ENCODE data around the gene PCDHB11. TPM values are rescaled to one million over a fixed set of nuclear protein-coding genes. Genes with fewer than 3 reads are reported as not detected.

PCDHB11 gene
- total RNA-seq: under 0.01 and 0.15 TPM in 2 replicates

DNA sequence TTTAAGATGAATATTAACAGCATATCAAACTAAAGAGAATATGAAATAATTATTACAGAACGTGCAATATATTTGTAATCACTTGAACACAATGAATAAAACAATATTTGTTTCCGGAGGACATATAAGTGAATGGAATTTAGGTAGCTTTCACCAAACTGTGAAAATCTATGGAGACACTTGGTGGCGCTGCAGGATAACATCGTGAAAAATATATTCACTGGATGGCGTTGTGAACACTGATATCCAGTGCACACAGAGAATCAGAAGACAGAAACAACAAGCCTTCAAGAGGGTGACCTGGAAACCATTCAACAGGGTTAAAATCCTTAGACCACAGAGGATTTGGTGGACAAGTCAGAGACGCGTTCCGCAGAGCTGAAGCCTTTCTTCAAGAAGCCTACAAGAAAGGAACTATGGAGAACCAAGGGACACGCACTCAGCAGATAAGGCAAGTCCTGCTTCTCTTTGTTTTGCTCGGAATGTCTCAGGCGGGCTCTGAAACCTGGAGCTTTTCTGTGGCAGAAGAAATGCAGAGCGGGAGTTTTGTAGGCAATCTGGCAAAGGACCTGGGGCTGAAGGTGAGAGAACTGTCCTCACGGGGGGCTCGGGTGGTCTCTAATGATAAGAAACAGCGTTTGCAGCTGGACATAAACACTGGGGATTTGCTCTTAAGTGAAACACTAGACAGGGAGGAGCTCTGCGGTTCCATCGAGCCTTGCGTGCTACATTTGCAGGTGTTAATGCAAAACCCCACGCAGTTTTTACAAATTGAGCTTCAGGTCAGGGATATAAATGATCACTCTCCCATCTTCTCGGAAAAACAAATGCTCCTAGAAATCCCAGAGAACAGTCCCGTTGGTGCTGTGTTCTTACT is at the start of gene PCDHB11:
PCDHB11 (plus strand) TSS at position 269 of the 877 bp plus-strand sequence; CDS start at position 417, 148 bp downstream.

DNA sequence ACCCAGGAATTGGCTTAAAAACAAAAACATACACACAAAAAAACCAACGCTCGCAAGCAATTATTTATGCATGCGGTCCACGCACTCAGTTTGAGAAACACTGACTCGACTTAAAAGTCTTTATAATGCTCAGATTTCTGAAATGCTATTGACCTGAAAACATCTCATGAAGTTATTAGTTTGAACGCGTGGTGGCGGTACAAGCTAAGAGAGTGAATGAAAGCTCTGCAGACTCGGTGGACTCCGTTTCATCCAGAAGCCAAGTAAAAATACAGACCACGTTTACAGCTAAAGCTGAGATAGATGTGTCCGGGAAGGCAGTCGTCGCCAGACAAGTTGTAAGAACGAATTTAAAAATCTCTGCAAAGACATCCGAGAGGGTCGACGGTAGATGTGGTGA is 49.6 kb upstream of the PCDHB11 start, which contains the start of gene PCDHB6:
PCDHB6 (plus strand) TSS at position 246 of the 400 bp plus-strand sequence. CDS start 201 bp downstream, outside the sequence.

DNA sequence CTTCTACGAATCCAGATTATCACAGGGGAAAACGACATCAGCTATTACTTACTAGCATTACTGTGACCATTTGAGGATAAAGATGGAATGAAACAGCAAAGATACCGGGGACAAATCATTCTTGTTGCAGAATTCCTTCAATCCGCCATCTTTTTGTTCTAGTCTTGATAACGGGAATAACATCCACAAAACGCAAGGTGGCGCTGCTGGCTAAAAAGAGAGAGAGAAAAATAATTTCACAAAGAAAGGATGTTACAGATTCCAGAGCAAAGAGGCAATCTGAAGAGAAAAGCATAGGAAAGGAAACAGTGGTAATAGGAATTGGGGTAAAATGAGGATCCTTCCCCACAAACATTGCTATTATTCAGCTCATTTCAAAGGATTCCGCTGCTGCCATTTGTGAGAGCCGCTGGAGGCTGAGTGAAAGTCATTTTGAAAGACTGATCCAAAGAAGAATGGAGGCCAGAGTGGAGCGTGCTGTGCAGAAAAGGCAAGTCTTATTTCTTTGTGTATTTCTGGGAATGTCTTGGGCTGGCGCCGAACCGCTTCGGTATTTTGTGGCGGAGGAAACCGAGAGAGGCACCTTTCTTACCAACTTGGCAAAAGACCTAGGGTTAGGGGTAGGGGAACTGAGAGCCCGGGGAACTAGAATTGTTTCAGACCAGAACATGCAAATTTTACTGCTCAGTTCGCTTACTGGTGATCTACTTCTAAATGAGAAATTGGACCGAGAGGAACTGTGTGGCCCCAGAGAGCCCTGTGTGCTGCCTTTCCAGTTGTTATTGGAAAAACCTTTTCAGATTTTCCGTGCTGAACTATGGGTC is 26.8 kb upstream of the PCDHB11 start, which contains the start of gene PCDHB7:
PCDHB7 (plus strand) TSS at position 264 of the 824 bp plus-strand sequence; CDS start at position 456, 192 bp downstream.

DNA sequence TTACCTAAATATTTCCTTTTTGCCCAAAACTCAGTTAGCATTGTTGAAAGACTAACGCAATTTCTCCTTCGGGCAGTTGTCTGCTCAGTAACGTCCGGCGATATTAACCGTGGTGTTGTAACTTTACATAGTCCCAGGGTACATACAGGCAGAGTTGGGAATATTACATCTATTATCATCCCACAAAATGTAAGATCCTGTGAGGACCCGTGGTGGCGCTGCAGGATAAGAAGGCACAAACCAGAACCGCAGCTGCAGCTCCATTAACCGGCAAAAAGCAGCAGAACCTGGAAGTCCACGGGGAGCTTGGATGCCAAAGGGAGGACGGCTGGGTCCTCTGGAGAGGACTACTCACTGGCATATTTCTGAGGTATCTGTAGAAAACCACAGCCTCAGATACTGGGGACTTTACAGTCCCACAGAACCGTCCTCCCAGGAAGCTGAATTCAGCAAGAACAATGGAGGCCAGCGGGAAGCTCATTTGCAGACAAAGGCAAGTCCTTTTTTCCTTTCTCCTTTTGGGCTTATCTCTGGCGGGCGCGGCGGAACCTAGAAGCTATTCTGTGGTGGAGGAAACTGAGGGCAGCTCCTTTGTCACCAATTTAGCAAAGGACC is 21.7 kb upstream of the PCDHB11 start, which contains the start of gene PCDHB8:
PCDHB8 (plus strand) TSS at position 214 of the 615 bp plus-strand sequence; CDS start at position 459, 245 bp downstream.

DNA sequence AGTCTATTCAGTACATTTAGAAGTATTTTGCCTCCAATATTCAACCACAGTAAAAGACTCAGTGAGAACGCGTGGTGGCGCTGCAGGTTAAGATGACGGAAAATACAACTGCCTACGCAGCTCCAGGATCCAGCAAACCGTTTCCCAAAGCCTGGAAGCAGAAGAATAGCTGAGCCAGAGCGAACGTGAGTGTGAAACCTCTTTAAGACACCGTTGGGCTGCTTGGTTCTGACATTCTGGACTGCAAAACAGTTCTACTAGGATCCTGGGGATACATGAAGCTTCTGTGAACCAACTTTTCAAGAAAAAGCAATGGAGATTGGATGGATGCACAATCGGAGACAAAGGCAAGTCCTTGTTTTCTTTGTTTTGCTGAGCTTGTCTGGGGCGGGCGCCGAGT is 17.2 kb upstream of the PCDHB11 start, which contains the start of gene PCDHB16:
PCDHB16 (plus strand) TSS at position 140 of the 400 bp plus-strand sequence; CDS start at position 313, 173 bp downstream.

DNA sequence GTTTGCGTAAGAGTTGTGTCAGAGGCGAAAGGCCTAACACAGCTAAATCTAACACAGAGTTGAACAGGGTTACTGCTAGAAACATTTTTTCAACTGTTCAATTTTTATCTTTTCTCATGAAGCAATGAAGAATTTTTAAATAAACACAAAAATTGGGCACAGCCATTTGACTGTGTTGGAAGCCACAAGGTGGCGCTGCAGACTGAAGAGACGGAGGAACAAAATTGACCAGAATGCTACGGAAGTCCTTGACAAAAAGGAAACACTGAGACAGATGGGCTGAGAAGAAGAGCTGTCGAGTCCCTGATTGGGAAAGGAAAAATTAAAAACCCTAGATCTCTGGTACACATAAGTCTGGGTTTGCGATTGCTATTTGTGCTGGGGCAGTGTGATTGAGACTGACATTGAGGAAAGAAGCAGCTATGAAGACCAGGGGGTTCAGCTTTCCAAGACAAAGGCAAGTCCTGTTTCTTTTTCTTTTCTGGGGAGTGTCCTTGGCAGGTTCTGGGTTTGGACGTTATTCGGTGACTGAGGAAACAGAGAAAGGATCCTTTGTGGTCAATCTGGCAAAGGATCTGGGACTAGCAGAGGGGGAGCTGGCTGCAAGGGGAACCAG is 12.4 kb upstream of the PCDHB11 start, which contains the start of gene PCDHB9:
PCDHB9 (plus strand) TSS at position 265 of the 616 bp plus-strand sequence; CDS start at position 423, 158 bp downstream.

DNA sequence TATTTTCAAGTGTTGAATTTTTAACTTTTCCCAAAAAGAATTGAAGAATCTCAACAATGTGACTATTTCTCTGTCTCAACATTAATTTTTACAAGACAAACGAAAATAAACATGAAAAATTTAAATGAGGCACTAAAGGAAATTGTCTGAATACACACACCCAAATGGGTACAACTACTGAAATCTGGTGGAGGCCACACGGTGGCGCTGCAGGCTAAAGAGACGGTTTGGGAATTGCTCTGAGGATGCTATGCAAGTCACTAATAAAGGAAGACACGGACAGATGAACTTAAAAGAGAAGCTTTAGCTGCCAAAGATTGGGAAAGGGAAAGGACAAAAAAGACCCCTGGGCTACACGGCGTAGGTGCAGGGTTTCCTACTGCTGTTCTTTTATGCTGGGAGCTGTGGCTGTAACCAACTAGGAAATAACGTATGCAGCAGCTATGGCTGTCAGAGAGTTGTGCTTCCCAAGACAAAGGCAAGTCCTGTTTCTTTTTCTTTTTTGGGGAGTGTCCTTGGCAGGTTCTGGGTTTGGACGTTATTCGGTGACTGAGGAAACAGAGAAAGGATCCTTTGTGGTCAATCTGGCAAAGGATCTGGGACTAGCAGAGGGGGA is 7.2 kb upstream of the PCDHB11 start, which contains the start of gene PCDHB10:
PCDHB10 (plus strand) TSS at position 244 of the 616 bp plus-strand sequence; CDS start at position 444, 200 bp downstream.

DNA sequence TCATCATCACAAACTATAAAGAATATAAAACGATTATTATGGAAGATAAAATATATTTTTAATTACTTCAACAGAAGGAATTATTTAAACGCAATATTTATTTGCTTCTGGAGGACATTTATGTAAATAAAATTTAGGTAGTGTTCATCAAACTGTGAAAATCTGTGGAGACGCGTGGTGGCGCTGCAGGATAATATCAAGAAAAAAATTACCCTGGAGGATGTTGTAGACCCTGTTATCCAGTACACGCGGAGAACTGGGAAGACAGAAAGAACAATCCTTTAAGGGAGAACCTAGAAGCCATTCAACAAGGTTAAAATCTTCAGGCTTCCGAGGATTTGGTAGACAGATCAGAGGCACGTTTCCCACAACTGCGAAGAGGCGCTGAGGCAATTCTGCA is 9.1 kb downstream of the PCDHB11 start, which contains the start of gene PCDHB12:
PCDHB12 (plus strand) TSS at position 242 of the 400 bp plus-strand sequence. CDS start 189 bp downstream, outside the sequence.

DNA sequence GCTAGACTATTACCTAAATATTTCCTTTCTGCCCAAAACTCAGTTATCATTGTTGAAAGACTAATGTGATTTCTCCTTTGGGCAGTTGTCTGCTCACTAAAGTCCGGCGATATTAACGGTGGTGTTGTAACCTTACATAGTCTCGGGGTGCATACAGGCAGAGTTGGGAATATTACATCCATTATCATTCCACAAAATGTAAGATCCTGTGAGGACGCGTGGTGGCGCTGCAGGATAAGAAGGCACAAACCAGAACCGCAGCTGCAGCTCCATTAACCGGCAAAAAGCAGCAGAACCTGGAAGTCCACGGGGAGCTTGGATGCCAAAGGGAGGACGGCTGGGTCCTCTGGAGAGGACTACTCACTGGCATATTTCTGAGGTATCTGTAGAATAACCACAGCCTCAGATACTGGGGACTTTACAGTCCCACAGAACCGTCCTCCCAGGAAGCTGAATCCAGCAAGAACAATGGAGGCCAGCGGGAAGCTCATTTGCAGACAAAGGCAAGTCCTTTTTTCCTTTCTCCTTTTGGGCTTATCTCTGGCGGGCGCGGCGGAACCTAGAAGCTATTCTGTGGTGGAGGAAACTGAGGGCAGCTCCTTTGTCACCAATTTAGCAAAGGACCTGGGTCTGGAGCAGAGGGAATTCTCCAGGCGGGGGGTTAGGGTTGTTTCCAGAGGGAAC is 14.4 kb downstream of the PCDHB11 start, which contains the start of gene PCDHB13:
PCDHB13 (plus strand) TSS at position 264 of the 684 bp plus-strand sequence; CDS start at position 469, 205 bp downstream.

DNA sequence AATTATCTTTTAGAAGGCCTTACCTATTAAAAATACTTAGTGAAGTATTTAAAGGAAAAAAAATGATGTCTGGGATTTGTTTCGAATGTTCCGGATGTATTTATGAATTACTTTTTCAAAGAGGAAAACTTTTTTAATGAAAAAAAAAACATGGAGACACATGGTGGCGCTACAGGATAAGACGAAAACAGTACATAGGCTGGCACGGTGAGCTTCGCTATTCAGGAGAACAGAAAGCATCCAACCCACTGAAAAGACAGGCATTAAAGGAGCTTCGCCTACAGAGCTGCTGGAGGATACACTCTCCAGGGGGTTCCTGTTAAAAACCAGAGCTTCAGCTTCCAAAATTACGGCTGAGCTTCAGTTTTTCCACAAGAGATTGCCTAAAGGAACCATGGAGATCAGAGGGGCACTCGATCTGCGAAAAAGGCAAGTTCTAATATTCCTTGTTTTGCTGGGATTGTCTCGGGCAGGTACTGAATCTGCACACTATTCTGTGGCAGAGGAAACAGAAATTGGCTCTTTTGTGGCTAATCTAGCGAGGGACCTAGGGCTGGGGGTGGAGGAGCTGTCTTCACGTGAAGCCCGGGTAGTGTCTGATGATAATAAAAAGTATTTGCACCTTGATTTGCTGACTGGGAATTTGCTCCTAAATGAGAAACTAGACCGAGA is 23.8 kb downstream of the PCDHB11 start, which contains the start of gene PCDHB14:
PCDHB14 (plus strand) TSS at position 232 of the 672 bp plus-strand sequence; CDS start at position 395, 163 bp downstream.

DNA sequence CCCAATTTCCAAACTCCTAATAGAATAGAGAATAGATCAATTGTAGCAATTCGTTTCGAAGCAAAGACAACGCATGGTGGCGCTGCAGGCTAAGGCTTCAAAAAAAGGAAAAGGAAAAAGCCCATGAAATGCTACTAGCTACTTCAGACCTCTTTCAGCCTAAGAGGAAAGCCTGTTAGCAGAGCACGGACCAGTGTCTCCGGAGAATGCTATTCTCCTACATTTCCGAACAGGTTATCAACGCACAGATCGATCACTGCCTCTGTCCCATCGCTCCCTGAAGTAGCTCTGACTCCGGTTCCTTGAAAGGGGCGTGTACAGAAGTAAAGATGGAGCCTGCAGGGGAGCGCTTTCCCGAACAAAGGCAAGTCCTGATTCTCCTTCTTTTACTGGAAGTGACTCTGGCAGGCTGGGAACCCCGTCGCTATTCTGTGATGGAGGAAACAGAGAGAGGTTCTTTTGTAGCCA is 45.9 kb downstream of the PCDHB11 start, which contains the start of gene PCDHB15:
PCDHB15 (plus strand) TSS at position 146 of the 468 bp plus-strand sequence; CDS start at position 330, 184 bp downstream.

Other genes with a start within 250 kb of the PCDHB11 start
- under 0.01 and 0.30 TPM in 2 replicates for gene PCDHAC2, start 233.2 kb upstream of the PCDHB11 start, total RNA-seq
- gene PCDHB1, start 148.3 kb upstream of the PCDHB11 start, total RNA-seq: not detected in 2 replicates
- under 0.01 and 0.32 TPM in 2 replicates for gene PCDHB2, start 105.0 kb upstream of the PCDHB11 start, total RNA-seq
- gene PCDHB3, start 99.2 kb upstream of the PCDHB11 start, total RNA-seq: under 0.01 TPM in 1 of 2 replicates, not detected in the other
- under 0.01 and 0.15 TPM in 2 replicates for gene PCDHB4, start 77.8 kb upstream of the PCDHB11 start, total RNA-seq
- under 0.01 and 0.46 TPM in 2 replicates for gene PCDHB5, start 64.4 kb upstream of the PCDHB11 start, total RNA-seq
- not detected in 2 replicates for gene PCDHB6, start 49.6 kb upstream of the PCDHB11 start, total RNA-seq
- under 0.01 TPM in 1 of 2 replicates, not detected in the other for gene PCDHB7, start 27.0 kb upstream of the PCDHB11 start, total RNA-seq
- gene PCDHB8, start 21.8 kb upstream of the PCDHB11 start, total RNA-seq: under 0.01 and 0.15 TPM in 2 replicates
- gene PCDHB16, start 17.2 kb upstream of the PCDHB11 start, total RNA-seq: under 0.01 TPM in 2 replicates
- 0.15 TPM in 1 of 2 replicates, not detected in the other for gene PCDHB9, start 12.5 kb upstream of the PCDHB11 start, total RNA-seq
- 0.30 and 0.32 TPM in 2 replicates for gene PCDHB10, start 7.3 kb upstream of the PCDHB11 start, total RNA-seq
- gene PCDHB12, start 9.1 kb downstream of the PCDHB11 start, total RNA-seq: under 0.01 TPM in 1 of 2 replicates, not detected in the other
- gene PCDHB13, start 14.3 kb downstream of the PCDHB11 start, total RNA-seq: 0.15 and 0.65 TPM in 2 replicates
- gene PCDHB14, start 23.7 kb downstream of the PCDHB11 start, total RNA-seq: 0.61 and 0.65 TPM in 2 replicates
- gene PCDHB15, start 45.8 kb downstream of the PCDHB11 start, total RNA-seq: 0.32 and 0.46 TPM in 2 replicates
- 0.15 TPM in 1 of 2 replicates, not detected in the other for gene SLC25A2, start 104.4 kb downstream of the PCDHB11 start, total RNA-seq
- gene TAF7, start 121.2 kb downstream of the PCDHB11 start, total RNA-seq: 76.7 and 85.6 TPM in 2 replicates
- gene PCDHGA1, start 130.9 kb downstream of the PCDHB11 start, total RNA-seq: under 0.01 and 0.32 TPM in 2 replicates
- gene PCDHGA2, start 139.1 kb downstream of the PCDHB11 start, total RNA-seq: 0.46 and 0.65 TPM in 2 replicates
- 0.15 and 0.32 TPM in 2 replicates for gene PCDHGA3, start 144.2 kb downstream of the PCDHB11 start, total RNA-seq
- gene PCDHGB1, start 150.5 kb downstream of the PCDHB11 start, total RNA-seq: under 0.01 and 0.65 TPM in 2 replicates
- gene PCDHGA4, start 155.4 kb downstream of the PCDHB11 start, total RNA-seq: 1.7 and 1.9 TPM in 2 replicates
- 0.46 and 0.65 TPM in 2 replicates for gene PCDHGB2, start 160.4 kb downstream of the PCDHB11 start, total RNA-seq
- 0.30 and 0.32 TPM in 2 replicates for gene PCDHGA5, start 164.5 kb downstream of the PCDHB11 start, total RNA-seq
- 0.46 and 1.3 TPM in 2 replicates for gene PCDHGB3, start 170.6 kb downstream of the PCDHB11 start, total RNA-seq
- gene PCDHGA6, start 174.3 kb downstream of the PCDHB11 start, total RNA-seq: 0.76 and 0.97 TPM in 2 replicates
- gene PCDHGA7, start 183.1 kb downstream of the PCDHB11 start, total RNA-seq: 0.65 and 0.91 TPM in 2 replicates
- gene PCDHGB4, start 188.1 kb downstream of the PCDHB11 start, total RNA-seq: 4.9 and 10.1 TPM in 2 replicates
- 0.46 and 0.97 TPM in 2 replicates for gene PCDHGA8, start 193.0 kb downstream of the PCDHB11 start, total RNA-seq
- 6.1 and 9.1 TPM in 2 replicates for gene PCDHGB5, start 198.3 kb downstream of the PCDHB11 start, total RNA-seq
- 0.76 and 0.97 TPM in 2 replicates for gene PCDHGA9, start 203.2 kb downstream of the PCDHB11 start, total RNA-seq
- 0.97 and 1.1 TPM in 2 replicates for gene PCDHGB6, start 208.4 kb downstream of the PCDHB11 start, total RNA-seq
- gene PCDHGA10, start 213.4 kb downstream of the PCDHB11 start, total RNA-seq: 2.3 TPM in 2 replicates
- 2.9 and 3.3 TPM in 2 replicates for gene PCDHGB7, start 218.1 kb downstream of the PCDHB11 start, total RNA-seq
- gene PCDHGA11, start 221.4 kb downstream of the PCDHB11 start, total RNA-seq: 5.3 and 5.8 TPM in 2 replicates
- gene PCDHGA12, start 230.9 kb downstream of the PCDHB11 start, total RNA-seq: 5.2 and 5.9 TPM in 2 replicates